NCI-H524 treated with DMSO at 0.1 percent for 48 hours (cell line): ENCODE results near the gene DNAH1.
A peak's percentile ranks its signal among the peaks of the same experiment; 100 is the strongest.
"Not testable (repeated sequence)": the region's sequence is repeated elsewhere in the genome, so short reads cannot be mapped to it uniquely, and the experiment has no call there.

ENCODE experiments used
- DNase-seq: peaks from one replicate; lab custom pipeline; 2025; lab: John Stamatoyannopoulos, UW

The DNAH1 gene

GRCh38 chr3:52315977-52316764 is at the start of gene DNAH1:
TSS of gene DNAH1 (plus strand) at chr3:52316319. CDS start at chr3:52322443, 6,124 bp downstream.
- peak; percentile 55 for DNase-seq

- DNase-seq: no peak
Observed at GRCh38 chr3:52268036-52268435, 48.1 kb upstream of the DNAH1 start.

GRCh38 chr3:52269776-52270175 is 46.3 kb upstream of the DNAH1 start:
- DNase-seq: no peak

GRCh38 chr3:52270252-52270754 is 45.8 kb upstream of the DNAH1 start:
- DNase-seq: no peak

- not testable (repeated sequence) for DNase-seq
Observed at GRCh38 chr3:52272172-52272571, 43.9 kb upstream of the DNAH1 start.

GRCh38 chr3:52272831-52273230 is 43.3 kb upstream of the DNAH1 start:
- no peak for DNase-seq

- DNase-seq: not testable (repeated sequence)
Observed at GRCh38 chr3:52274781-52275180, 41.3 kb upstream of the DNAH1 start.

- no peak for DNase-seq
Observed at GRCh38 chr3:52277071-52277964, 38.8 kb upstream of the DNAH1 start.

- no peak for DNase-seq
Observed at GRCh38 chr3:52277972-52278509, 38.1 kb upstream of the DNAH1 start.

GRCh38 chr3:52278510-52279069 is 37.5 kb upstream of the DNAH1 start, which contains the start of gene WDR82:
TSS of gene WDR82 (minus strand) at chr3:52278649. CDS start at chr3:52278361, 288 bp downstream.
- peak; percentile 43 for DNase-seq

- no peak for DNase-seq
Observed at GRCh38 chr3:52279596-52279995, 36.5 kb upstream of the DNAH1 start.

GRCh38 chr3:52280050-52280461 is 36.1 kb upstream of the DNAH1 start:
- DNase-seq: no peak

GRCh38 chr3:52281981-52282801 is 33.9 kb upstream of the DNAH1 start:
- no peak for DNase-seq

- DNase-seq: no peak
Observed at GRCh38 chr3:52283306-52283705, 32.8 kb upstream of the DNAH1 start.

- DNase-seq: not testable (repeated sequence)
Observed at GRCh38 chr3:52284051-52284450, 32.1 kb upstream of the DNAH1 start.

GRCh38 chr3:52286777-52287110 is 29.4 kb upstream of the DNAH1 start:
- DNase-seq: no peak

GRCh38 chr3:52288674-52289073 is 27.4 kb upstream of the DNAH1 start:
- DNase-seq: no peak

- DNase-seq: no peak
Observed at GRCh38 chr3:52289338-52289746, 26.8 kb upstream of the DNAH1 start.

GRCh38 chr3:52289747-52290595 is 26.1 kb upstream of the DNAH1 start:
- no peak for DNase-seq
